ENCODE results near the gene KIFAP3.

DNA sequence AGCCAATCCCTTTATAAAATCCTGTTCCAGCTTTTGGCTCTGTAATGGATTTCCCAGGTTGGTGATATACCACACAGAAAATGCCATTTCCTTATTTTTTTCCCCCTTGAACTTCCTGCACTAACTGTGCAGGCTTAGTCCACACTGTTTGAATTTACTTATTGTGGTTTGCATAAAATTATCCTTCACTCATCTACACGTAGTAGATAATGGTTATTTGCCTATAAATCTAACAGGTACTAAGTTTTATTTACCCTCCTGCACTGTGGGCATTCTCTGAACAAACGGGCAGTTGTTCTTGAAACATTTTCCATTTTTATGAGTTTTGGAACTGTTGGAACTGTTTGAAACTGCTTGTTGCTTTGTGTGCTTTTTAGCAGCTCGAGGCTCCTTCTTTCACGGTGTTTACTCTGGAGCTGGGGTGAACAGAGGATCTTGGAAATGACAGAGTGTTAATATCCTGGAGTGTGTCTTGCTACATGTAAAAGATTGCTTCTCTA lies 23.0 kb upstream of the KIFAP3 start:
- TF ChIP-seq POLR2A (IDR thresholded peaks at IDR 0.05), result no peak
- TF ChIP-seq, protein P1, sequence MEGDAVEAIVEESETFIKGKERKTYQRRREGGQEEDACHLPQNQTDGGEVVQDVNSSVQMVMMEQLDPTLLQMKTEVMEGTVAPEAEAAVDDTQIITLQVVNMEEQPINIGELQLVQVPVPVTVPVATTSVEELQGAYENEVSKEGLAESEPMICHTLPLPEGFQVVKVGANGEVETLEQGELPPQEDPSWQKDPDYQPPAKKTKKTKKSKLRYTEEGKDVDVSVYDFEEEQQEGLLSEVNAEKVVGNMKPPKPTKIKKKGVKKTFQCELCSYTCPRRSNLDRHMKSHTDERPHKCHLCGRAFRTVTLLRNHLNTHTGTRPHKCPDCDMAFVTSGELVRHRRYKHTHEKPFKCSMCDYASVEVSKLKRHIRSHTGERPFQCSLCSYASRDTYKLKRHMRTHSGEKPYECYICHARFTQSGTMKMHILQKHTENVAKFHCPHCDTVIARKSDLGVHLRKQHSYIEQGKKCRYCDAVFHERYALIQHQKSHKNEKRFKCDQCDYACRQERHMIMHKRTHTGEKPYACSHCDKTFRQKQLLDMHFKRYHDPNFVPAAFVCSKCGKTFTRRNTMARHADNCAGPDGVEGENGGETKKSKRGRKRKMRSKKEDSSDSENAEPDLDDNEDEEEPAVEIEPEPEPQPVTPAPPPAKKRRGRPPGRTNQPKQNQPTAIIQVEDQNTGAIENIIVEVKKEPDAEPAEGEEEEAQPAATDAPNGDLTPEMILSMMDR (IDR thresholded peaks at IDR 0.05), result no peak
- no peak for TF ChIP-seq POLR2AphosphoS5 (IDR thresholded peaks at IDR 0.05)
